AG04450 (cell line): ENCODE results near the gene YPEL1. TPM values are rescaled to one million over a fixed set of nuclear protein-coding genes. Genes with fewer than 3 reads are reported as not detected.

Experiments
- CTCF ChIA-PET: fragments of 300-600, 350-600 bp; formaldehyde crosslinking; extraction: SDS; loops from one replicate; lab custom pipeline; 2022; ENCODE audit warnings: antibody characterized with exemption, inconsistent platforms; lab: Charles Lee
- POLR2A ChIA-PET: fragments of 350-600 bp; formaldehyde crosslinking; extraction: SDS; loops from one replicate; lab custom pipeline; 2021; ENCODE audit warnings: antibody characterized with exemption, inconsistent platforms; lab: Yijun Ruan, JAX
- DNase-seq: peaks from one replicate; pipeline ENCODE4 v3.0.0-alpha.2; 2011; ENCODE audit warnings: low read depth, low spot score
- H3K27ac ChIP-seq: one replicate; pipeline ENCODE4 v1.5.1; 2012; ENCODE audit warnings: low read depth, low read length, control low read depth
- H3K27me3 ChIP-seq: one replicate; pipeline ENCODE4 v1.6.0; 2012; ENCODE audit warnings: low read length; ENCODE audit not compliant: control insufficient read depth, insufficient read depth
- H3K4me3 ChIP-seq: 2 replicates; pipeline ENCODE4 v1.5.1; 2011; ENCODE audit warnings: mild to moderate bottlenecking, low read depth, low read length, control low read depth
- H3K9me3 ChIP-seq: 2 replicates; pipeline ENCODE4 v1.5.1; 2012; ENCODE audit warnings: low read length; ENCODE audit not compliant: control insufficient read depth, insufficient read depth
- polyA plus RNA-seq: library from polyadenylated mRNA; depleted of rRNA; stranded (reverse); fragments of >200 nt; gene quantifications from 2 replicates; pipeline ENCODE4 v1.2.3, GENCODE V29; 2011
- TF ChIP-seq, protein P1 (sequence below): IDR thresholded peaks from 2 replicates; pipeline ENCODE4 v1.5.1; 2011; ENCODE audit warnings: low read depth, low read length, control low read depth, inconsistent platforms

Gene YPEL1
- polyA plus RNA-seq, 1 experiment = 5.5 TPM

DNA sequence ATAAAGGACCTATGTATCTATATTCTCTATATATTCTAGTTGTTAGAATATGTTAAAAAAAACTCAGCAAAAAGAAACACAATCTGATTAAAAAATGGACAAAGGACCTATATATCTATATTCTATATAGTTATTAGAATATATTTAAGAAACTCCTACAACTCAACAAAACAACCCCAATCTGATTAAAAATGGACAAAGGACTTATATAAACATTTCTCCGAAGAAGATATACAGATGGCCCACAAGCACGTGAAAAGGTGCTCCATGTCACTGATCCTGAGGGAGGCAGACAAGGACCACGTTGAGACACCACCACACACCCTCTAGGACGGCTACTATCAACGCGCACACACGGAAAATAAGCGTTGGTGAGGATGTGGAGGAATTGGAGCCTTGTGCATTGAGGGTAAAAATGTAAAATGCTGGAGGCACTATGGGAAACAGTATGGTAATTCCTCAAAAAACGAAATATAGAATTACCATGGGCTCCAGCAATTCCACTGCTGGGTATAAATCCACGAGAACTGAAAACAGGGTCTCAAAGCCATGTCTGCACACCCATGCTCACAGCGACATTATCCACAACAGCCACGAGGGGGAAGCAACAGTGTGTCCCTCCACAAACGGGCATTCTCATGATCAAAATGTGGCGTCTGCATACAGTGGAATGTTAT, 22.7 kb downstream of the YPEL1 start:
- no peak overlapping the region for H3K27ac ChIP-seq
- CTCF ChIA-PET = interaction anchor here (0.6 to 5.4 kb wide), 10 partner anchors 11 to 240 kb away, joined by 3 to 32 read pairs (median 3); partner anchors contain the start of gene PPM1F

DNA sequence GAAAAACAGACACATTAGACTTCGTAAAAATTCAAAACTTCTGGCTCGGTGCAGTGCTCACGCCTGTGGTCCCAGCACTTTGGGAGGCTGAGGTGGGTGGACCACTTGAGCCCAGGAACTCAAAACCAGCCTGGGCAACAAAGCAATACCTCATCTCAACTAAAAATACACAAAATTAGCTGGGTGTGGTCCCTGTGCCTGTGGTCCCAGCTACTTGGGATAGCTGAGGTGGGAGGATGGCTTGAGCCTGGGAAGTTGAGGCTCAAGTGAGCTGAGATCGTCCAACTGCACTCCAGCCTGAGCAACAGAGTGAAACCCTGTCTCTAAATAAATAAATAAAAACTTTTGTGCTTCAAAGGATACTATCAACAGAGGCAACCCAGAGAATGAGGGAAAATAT, 23.7 kb downstream of the YPEL1 start:
- no peak overlapping the region for H3K4me3 ChIP-seq
- H3K27me3 ChIP-seq = no peaks in the 10 kb centered on the region
- no peaks in the 10 kb centered on the region for H3K9me3 ChIP-seq
- ChIA-PET CTCF (interaction anchor here (1.3 to 5.4 kb wide), 2 partner anchors 14 to 227 kb away, joined by 3 to 32 read pairs; no protein-coding TSS in a partner anchor), POLR2A (no interaction called here)
- TF ChIP-seq, protein P1, sequence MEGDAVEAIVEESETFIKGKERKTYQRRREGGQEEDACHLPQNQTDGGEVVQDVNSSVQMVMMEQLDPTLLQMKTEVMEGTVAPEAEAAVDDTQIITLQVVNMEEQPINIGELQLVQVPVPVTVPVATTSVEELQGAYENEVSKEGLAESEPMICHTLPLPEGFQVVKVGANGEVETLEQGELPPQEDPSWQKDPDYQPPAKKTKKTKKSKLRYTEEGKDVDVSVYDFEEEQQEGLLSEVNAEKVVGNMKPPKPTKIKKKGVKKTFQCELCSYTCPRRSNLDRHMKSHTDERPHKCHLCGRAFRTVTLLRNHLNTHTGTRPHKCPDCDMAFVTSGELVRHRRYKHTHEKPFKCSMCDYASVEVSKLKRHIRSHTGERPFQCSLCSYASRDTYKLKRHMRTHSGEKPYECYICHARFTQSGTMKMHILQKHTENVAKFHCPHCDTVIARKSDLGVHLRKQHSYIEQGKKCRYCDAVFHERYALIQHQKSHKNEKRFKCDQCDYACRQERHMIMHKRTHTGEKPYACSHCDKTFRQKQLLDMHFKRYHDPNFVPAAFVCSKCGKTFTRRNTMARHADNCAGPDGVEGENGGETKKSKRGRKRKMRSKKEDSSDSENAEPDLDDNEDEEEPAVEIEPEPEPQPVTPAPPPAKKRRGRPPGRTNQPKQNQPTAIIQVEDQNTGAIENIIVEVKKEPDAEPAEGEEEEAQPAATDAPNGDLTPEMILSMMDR = no peak
- H3K27ac ChIP-seq = no peak overlapping the region
- DNase-seq = no peak

More for the DNA sequence above, 22.7 kb downstream of the YPEL1 start:
- no peaks in the 10 kb centered on the region for H3K27me3 ChIP-seq
- POLR2A ChIA-PET = no interaction called here
- H3K9me3 ChIP-seq = no peaks in the 10 kb centered on the region
- no peak overlapping the region; the same call in 1 of the 2 replicates for H3K4me3 ChIP-seq
- DNase-seq = peak; percentile 52
- TF ChIP-seq, protein P1 = peak; percentile 90

DNA sequence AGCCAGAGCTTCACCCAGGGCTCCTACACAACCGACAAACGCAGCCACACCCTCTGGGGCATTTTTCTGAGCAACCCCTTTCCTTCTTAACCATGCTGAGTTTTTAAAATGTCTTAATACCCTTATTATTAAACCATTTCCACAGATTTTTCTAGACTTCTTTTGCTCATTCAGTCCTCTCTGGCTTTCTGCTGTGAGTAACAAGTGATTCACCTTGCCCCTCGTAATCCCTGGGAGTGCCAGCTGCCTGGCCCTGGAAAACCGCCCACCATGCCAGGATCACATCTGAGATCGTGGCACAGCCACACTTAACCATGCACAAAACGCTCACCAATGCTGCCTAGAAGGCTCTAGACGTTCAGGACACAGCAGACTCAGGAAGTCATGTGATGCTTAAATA, 25.4 kb downstream of the YPEL1 start:
- ChIA-PET CTCF (interaction anchor here (0.5 to 5.4 kb wide), 4 partner anchors 12 to 229 kb away, joined by 3 to 32 read pairs (median 5); no protein-coding TSS in a partner anchor), POLR2A (no interaction called here)
- Histone ChIP-seq H3K27me3 (no peaks in the 10 kb centered on the region), H3K27ac (no peak overlapping the region), H3K9me3 (no peaks in the 10 kb centered on the region), H3K4me3 (no peak overlapping the region)
- DNase-seq = no peak
- TF ChIP-seq, protein P1 = no peak

DNA sequence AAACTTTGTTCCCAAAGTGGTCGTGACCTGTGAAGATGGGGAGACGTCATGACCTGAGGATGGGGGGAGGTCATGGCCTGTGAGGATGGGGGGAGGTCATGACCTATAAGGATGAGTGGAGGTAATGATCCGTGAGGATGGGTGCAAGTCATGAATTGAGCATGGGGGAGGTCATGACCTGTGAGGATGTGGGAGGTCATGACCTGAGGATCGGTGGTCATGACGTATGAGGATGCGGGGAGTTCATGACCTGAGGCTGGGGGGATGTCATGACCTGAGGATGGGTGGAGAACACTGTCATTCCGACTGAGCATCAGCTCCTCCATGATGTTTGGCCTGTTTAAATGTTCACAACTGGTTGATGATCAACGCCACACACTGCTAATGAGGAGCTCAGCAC, 25.9 kb downstream of the YPEL1 start:
- Histone ChIP-seq H3K27ac (no peak overlapping the region), H3K27me3 (no peaks in the 10 kb centered on the region), H3K4me3 (no peak overlapping the region), H3K9me3 (no peaks in the 10 kb centered on the region)
- TF ChIP-seq, protein P1 = no peak
- ChIA-PET CTCF (interaction anchor here (0.5 to 5.4 kb wide), 3 partner anchors 12 to 229 kb away, joined by 4 to 32 read pairs (median 6); no protein-coding TSS in a partner anchor), POLR2A (no interaction called here)
- no peak for DNase-seq

DNA sequence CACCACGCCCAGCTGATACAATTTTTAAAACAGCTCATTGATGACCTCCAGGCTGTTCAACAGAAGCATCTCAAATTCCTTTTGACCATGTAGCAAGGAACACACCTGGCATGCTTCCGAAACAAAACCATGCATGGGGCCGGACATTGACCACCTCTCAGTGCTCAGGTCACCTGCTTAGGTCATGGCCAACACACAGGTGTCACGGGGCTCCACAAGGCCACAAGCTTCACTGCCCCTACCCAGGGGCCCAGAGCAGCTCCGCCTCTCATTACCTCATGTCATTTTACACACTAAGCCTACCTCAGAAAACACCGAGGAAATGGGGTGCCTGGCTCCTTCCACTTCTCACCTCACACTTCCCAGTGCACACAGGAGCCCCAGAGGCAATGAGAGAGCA, 26.6 kb downstream of the YPEL1 start:
- H3K9me3 ChIP-seq = no peaks in the 10 kb centered on the region
- no peaks in the 10 kb centered on the region for H3K27me3 ChIP-seq
- H3K27ac ChIP-seq = no peak overlapping the region
- TF ChIP-seq, protein P1 = no peak
- no peak for DNase-seq
- CTCF ChIA-PET = interaction anchor here (0.7 to 5.4 kb wide), 3 partner anchors 11 to 748 kb away, joined by 4 to 32 read pairs (median 6); no protein-coding TSS in a partner anchor
- no peak overlapping the region for H3K4me3 ChIP-seq
- POLR2A ChIA-PET = interaction anchor here (0.7 kb wide), 1 partner anchor 161 kb away, joined by 4 read pairs; no protein-coding TSS in a partner anchor
